GM23338 (cell line): ENCODE results near the gene CIAPIN1. TPM values are rescaled to one million over a fixed set of nuclear protein-coding genes. Genes with fewer than 3 reads are reported as not detected.
"Not testable (repeated sequence)": the region's sequence is repeated elsewhere in the genome, so short reads cannot be mapped to it uniquely, and the experiment has no call there.

Experiments used
- ATAC-seq: fragments of 200-7000 bp; cut with Tn5 transposase; 3 replicates; pipeline ENCODE4 v1.9.1; 2020
- DNase-seq: peaks from one replicate; pipeline ENCODE4 v3.0.0-alpha.2; 2015; ENCODE audit warnings: low spot score
- H2AFZ ChIP-seq: fragments of 200-600 bp; sonication (generic); 2 replicates; pipeline ENCODE4 v1.8.0; 2016; ENCODE audit warnings: antibody characterized with exemption, mild to moderate bottlenecking, moderate library complexity
- H3F3A ChIP-seq: fragments of 200-600 bp; sonication (generic); replicated peaks from 2 replicates; pipeline ENCODE4 v1.8.0; 2017; ENCODE audit warnings: antibody characterized with exemption, mixed run types, low read depth
- H3K27ac ChIP-seq: fragments of 200-600 bp; sonication (generic); 2 replicates; pipeline ENCODE4 v1.6.1; 2016; ENCODE audit warnings: low read depth
- H3K27me3 ChIP-seq: fragments of 200-600 bp; sonication (generic); 2 replicates; pipeline ENCODE4 v1.8.0; 2016; ENCODE audit warnings: mild to moderate bottlenecking, mixed run types, moderate library complexity; ENCODE audit not compliant: insufficient read depth
- H3K36me3 ChIP-seq: fragments of 200-600 bp; sonication (generic); 2 replicates; pipeline ENCODE4 v1.8.0; 2016; ENCODE audit warnings: mild to moderate bottlenecking; ENCODE audit not compliant: insufficient read depth
- H3K4me1 ChIP-seq: fragments of 200-600 bp; sonication (generic); 2 replicates; pipeline ENCODE4 v1.8.0; 2016; ENCODE audit warnings: mild to moderate bottlenecking, moderate library complexity; ENCODE audit not compliant: insufficient read depth
- H3K4me2 ChIP-seq: fragments of 200-600 bp; sonication (generic); 2 replicates; pipeline ENCODE4 v1.7.1; 2017; ENCODE audit warnings: mixed run types
- H3K4me3 ChIP-seq: fragments of 200-600 bp; sonication (generic); 2 replicates; pipeline ENCODE4 v1.6.1; 2016; ENCODE audit warnings: mixed run types
- H3K79me2 ChIP-seq: fragments of 200-600 bp; sonication (generic); replicated peaks from 2 replicates; pipeline ENCODE4 v1.8.0; 2017; ENCODE audit warnings: mild to moderate bottlenecking; ENCODE audit not compliant: insufficient read depth
- H3K9me2 ChIP-seq: fragments of 200-600 bp; sonication (generic); 2 replicates; pipeline ENCODE4 v1.8.0; 2017; ENCODE audit not compliant: insufficient read depth
- H4K20me1 ChIP-seq: fragments of 200-600 bp; sonication (generic); replicated peaks from 2 replicates; pipeline ENCODE4 v1.8.0; 2017; ENCODE audit warnings: mild to moderate bottlenecking; ENCODE audit not compliant: insufficient read depth
- H3K27ac Mint-ChIP-seq: 2 replicates; pipeline ENCODE4 v1.8.0; 2020; ENCODE audit warnings: inconsistent platforms, mild to moderate bottlenecking, moderate library complexity, mixed read lengths
- H3K27me3 Mint-ChIP-seq: 3 replicates; pipeline ENCODE4 v1.8.0; 2022; ENCODE audit warnings: low read depth, mild to moderate bottlenecking, moderate library complexity, mixed read lengths, inconsistent platforms; ENCODE audit not compliant: insufficient read depth, poor library complexity
- H3K36me3 Mint-ChIP-seq: 3 replicates; pipeline ENCODE4 v1.8.0; 2021; ENCODE audit warnings: low read depth, mild to moderate bottlenecking, inconsistent platforms, moderate library complexity, mixed read lengths
- H3K4me1 Mint-ChIP-seq: 3 replicates; pipeline ENCODE4 v1.8.0; 2020; ENCODE audit warnings: mild to moderate bottlenecking, inconsistent platforms, mixed read lengths
- H3K4me3 Mint-ChIP-seq: 3 replicates; pipeline ENCODE4 v1.8.0; 2021; ENCODE audit warnings: moderate library complexity, mild to moderate bottlenecking, inconsistent platforms, mixed read lengths
- H3K9me3 Mint-ChIP-seq: 3 replicates; pipeline ENCODE4 v1.8.0; 2020; ENCODE audit warnings: moderate library complexity, mild to moderate bottlenecking, inconsistent platforms, mixed read lengths
- CREB1 ChIP-seq: fragments of 250-450 bp; sonication (Bioruptor Pico); IDR thresholded peaks from 2 replicates; pipeline ENCODE4 v1.5.0; 2020; ENCODE audit warnings: low read depth, mild to moderate bottlenecking, moderate library complexity
- CTCF ChIP-seq, 2 experiments: fragments of 200-600 bp in 1 of 2; sonication (generic) in 1 of 2; conservative IDR thresholded peaks; 2 replicates each; pipeline versions ENCODE4 v1.5.1 to v1.6.1; 2016 to 2017; ENCODE audit warnings: antibody characterized with exemption in 2 of 2, low read depth in 2 of 2, mild to moderate bottlenecking in 2 of 2, moderate library complexity in 1 of 2
- ETS1 ChIP-seq: IDR thresholded peaks from 2 replicates; pipeline ENCODE4 v1.6.1; 2016; ENCODE audit warnings: antibody characterized with exemption
- JUNB ChIP-seq: IDR thresholded peaks from one replicate; pipeline ENCODE4 v1.6.1; 2016; ENCODE audit warnings: antibody characterized with exemption; ENCODE audit not compliant: unreplicated experiment
- NANOG ChIP-seq: IDR thresholded peaks from 2 replicates; pipeline ENCODE4 v1.6.1; 2016; ENCODE audit warnings: antibody characterized with exemption, borderline replicate concordance
- POLR2AphosphoS5 ChIP-seq: IDR thresholded peaks from 2 replicates; pipeline ENCODE4 v1.6.1; 2016; ENCODE audit warnings: antibody characterized with exemption, low read depth
- REST ChIP-seq: IDR thresholded peaks from one replicate; pipeline ENCODE4 v1.6.1; 2018; ENCODE audit warnings: antibody characterized with exemption; ENCODE audit not compliant: unreplicated experiment
- STAT1 ChIP-seq: IDR thresholded peaks from one replicate; pipeline ENCODE4 v1.6.1; 2016; ENCODE audit warnings: antibody characterized with exemption; ENCODE audit not compliant: unreplicated experiment
- ZNF114 ChIP-seq: fragments of 250-450 bp; sonication (Bioruptor Pico); IDR thresholded peaks from 2 replicates; pipeline ENCODE4 v1.5.0; 2020; ENCODE audit warnings: mild to moderate bottlenecking, moderate library complexity
- ZNF331 ChIP-seq: fragments of 250-450 bp; sonication (Bioruptor Pico); IDR thresholded peaks from 2 replicates; pipeline ENCODE4 v1.5.0; 2020; ENCODE audit warnings: low read depth, mild to moderate bottlenecking, moderate library complexity
- polyA plus RNA-seq: library from polyadenylated mRNA; unstranded; fragments of >200 nt; fragmentation: Nextera tagmentation; extraction: Ambion mirVana; gene quantifications from 2 replicates; pipeline ENCODE4 v1.2.1, GENCODE V29; 2016
- total RNA-seq: library from RNA; depleted of rRNA; stranded (reverse); fragments of >200 nt; shearing (Covaris generic); gene quantifications from 2 replicates; pipeline ENCODE4 v1.2.3, GENCODE V29; 2014

The CIAPIN1 gene
- total and polyA plus RNA-seq, 2 experiments from 2014 or later, result 36.5 to 75.4 TPM

DNA sequence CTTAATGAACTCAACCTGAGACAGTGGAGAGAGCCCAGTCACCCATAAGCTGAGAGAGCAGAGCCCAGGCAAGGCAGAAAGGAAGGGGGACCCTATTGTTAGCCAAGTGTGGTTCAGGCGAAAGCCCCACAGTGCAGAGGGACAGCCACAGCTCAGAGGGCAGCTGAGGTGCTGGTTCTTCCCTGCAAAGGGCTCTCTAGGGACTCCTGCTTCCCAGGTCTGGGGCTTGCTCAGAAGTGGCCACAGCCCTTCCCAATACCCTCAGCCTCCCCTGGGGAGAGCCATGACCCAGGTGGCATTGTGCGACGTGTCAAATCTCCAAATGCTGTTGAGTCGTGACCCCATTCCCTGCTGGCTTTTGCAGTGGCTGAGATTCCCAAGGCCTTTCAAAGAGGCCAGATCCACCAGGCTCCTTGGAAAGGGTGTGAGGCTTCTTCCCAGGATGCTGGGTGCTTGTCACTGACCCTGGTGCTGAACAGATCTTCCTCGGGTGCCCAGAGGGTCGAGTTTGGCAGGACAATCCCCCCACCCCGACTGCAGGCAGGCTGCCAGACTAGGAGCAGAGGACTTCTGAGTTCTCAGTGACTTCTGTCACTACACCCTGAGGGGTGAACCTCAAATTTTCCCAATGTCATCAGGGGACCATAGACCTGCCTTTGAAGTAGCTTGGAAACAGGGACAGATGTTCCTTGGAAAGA lies 45.1 kb downstream of the CIAPIN1 start:
- Histone ChIP-seq H2AFZ (no peak overlapping the region), H3K36me3 (no peaks in the 10 kb centered on the region), H3K27me3 (no peaks in the 10 kb centered on the region), H3F3A (no peaks in the 10 kb centered on the region), H3K9me2 (no peaks in the 10 kb centered on the region), H3K4me2 (no peak overlapping the region), H3K4me1 (no peaks in the 10 kb centered on the region), H4K20me1 (no peaks in the 10 kb centered on the region), H3K79me2 (no peaks in the 10 kb centered on the region), H3K4me3 (no peak overlapping the region), H3K27ac (no peak overlapping the region)
- Mint-ChIP-seq H3K4me1 (no peaks in the 10 kb centered on the region), H3K4me3 (no peak overlapping the region), H3K36me3 (no peaks in the 10 kb centered on the region), H3K9me3 (no peaks in the 10 kb centered on the region), H3K27ac (no peak overlapping the region), H3K27me3 (peaks cover 12% of the 10 kb centered on the region)
- peak; percentile 38 for DNase-seq
- peak; percentile 85 for ATAC-seq
- TF ChIP-seq CREB1 (CRISPR knock-in tag) (no peak), REST (peak; percentile 67)

DNA sequence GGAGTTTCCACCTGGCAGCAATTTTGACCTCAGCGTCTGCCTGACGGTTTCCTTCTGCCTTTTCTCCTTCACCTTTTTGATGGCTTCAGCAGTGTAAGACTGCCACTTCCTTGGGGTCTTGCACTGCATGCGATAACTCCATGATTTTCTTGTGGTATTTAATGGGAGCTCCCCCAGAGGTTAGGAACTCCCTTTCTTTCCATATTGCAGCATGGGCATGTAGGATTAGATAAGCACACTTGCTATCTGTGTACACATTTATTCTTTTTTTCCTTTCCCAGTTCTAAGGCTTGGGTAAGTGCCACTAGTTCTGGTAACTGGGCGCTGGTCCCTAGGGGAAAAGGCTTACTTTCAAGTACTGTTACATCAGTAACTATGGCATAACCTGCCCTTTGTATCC lies 49.7 kb downstream of the CIAPIN1 start:
- H3K27ac Mint-ChIP-seq, H3K36me3 ChIP-seq, H4K20me1 ChIP-seq, H3K9me2 ChIP-seq, H3K4me1 ChIP-seq, H3K4me2 ChIP-seq, H3K36me3 Mint-ChIP-seq, H3K27ac ChIP-seq, DNase-seq, H2AFZ ChIP-seq, H3K4me1 Mint-ChIP-seq, H3K27me3 Mint-ChIP-seq, H3K4me3 ChIP-seq, ATAC-seq, H3K9me3 Mint-ChIP-seq, H3F3A ChIP-seq, H3K79me2 ChIP-seq, H3K27me3 ChIP-seq, H3K4me3 Mint-ChIP-seq: not testable (repeated sequence)

DNA sequence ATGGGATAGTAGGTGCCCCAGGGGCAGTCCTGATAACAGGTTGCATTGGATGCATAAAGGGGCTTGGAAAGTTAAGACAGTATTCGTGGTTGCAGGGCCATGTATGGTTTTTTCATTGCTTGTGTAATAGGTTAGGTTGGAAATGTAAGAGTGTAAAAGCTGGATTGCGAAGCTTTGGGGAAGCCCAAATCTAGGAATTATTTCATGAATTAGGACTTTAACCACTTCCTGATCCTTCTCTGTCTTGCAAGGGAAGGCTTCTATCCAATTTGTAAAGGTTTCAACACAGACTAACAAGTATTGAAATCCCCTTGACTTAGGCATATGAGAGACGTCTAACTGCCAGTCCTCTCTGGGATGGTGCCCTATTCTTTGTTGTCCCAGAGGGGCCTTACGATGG lies 50.4 kb downstream of the CIAPIN1 start:
- Histone ChIP-seq H3K27ac (no peak overlapping the region), H4K20me1 (no peaks in the 10 kb centered on the region), H3K4me1 (no peaks in the 10 kb centered on the region), H3F3A (no peaks in the 10 kb centered on the region), H3K79me2 (no peaks in the 10 kb centered on the region), H3K27me3 (no peaks in the 10 kb centered on the region), H3K36me3 (no peaks in the 10 kb centered on the region), H2AFZ (no peak overlapping the region), H3K4me3 (no peak overlapping the region), H3K4me2 (no peak overlapping the region), H3K9me2 (no peaks in the 10 kb centered on the region)
- Mint-ChIP-seq H3K4me1 (no peaks in the 10 kb centered on the region), H3K9me3 (peaks cover 3% of the 10 kb centered on the region; the same call in 1 of the 3 replicates), H3K27ac (no peak overlapping the region), H3K4me3 (no peak overlapping the region), H3K36me3 (no peaks in the 10 kb centered on the region), H3K27me3 (peaks cover 5% of the 10 kb centered on the region)
- DNase-seq (no peak), ATAC-seq (no peak)
- no peak for TF ChIP-seq JUNB
- TF ChIP-seq STAT1, result no peak
- no peak for TF ChIP-seq CTCF (conservative IDR thresholded peaks at IDR 0.05; ENCODE audit: low read depth in 2 of 2)
- no peak for TF ChIP-seq ZNF114 (CRISPR knock-in tag)
- no peak for TF ChIP-seq NANOG
- TF ChIP-seq CREB1 (CRISPR knock-in tag), result no peak
- TF ChIP-seq POLR2AphosphoS5, result no peak
- no peak for TF ChIP-seq ETS1
- no peak for TF ChIP-seq ZNF331 (CRISPR knock-in tag)
